Measurements from ENCODE around the gene AGAP1.

The AGAP1 gene

GRCh38 chr2:235575431-235575830 lies 81.6 kb downstream of the AGAP1 start:
- H3K4me1 ChIP-seq (ENCODE audit: control insufficient read depth, low read length), result no peaks in the 10 kb centered on the region
- no peak overlapping the region for H3K4me3 ChIP-seq (ENCODE audit: low read length)
- no peaks in the 10 kb centered on the region for H3F3A ChIP-seq (ENCODE audit: control insufficient read depth, insufficient read depth)
- no peaks in the 10 kb centered on the region for H3K27me3 ChIP-seq (ENCODE audit: control insufficient read depth, low read length)
- H3K4me2 ChIP-seq (ENCODE audit: low read length), result no peak overlapping the region
- H3K79me2 ChIP-seq (ENCODE audit: control insufficient read depth, low read length), result no peaks in the 10 kb centered on the region
- no peaks in the 10 kb centered on the region for H3K9me3 ChIP-seq (ENCODE audit: control insufficient read depth, insufficient read depth, low read length)
- H3K36me3 ChIP-seq (ENCODE audit: control insufficient read depth, low read length), result no peaks in the 10 kb centered on the region
- H4K20me1 ChIP-seq (ENCODE audit: control insufficient read depth, insufficient read depth, low read depth, low read length), result no peaks in the 10 kb centered on the region
- H3K9me2 ChIP-seq (replicated peaks; ENCODE audit: control insufficient read depth, low read length), result no peaks in the 10 kb centered on the region
- TF ChIP-seq CTCF (IDR thresholded peaks at IDR 0.05; ENCODE audit: low read depth, low read length, poor library complexity, severe bottlenecking), result no peak
- H3K27ac ChIP-seq (ENCODE audit: low read depth, low read length), result no peak overlapping the region

GRCh38 chr2:235575904-235576303 lies 82.1 kb downstream of the AGAP1 start:
- Histone ChIP-seq H3K27ac (ENCODE audit: low read depth, low read length) (no peak overlapping the region), H4K20me1 (ENCODE audit: control insufficient read depth, insufficient read depth, low read depth, low read length) (no peaks in the 10 kb centered on the region), H3K9me2 (replicated peaks; ENCODE audit: control insufficient read depth, low read length) (no peaks in the 10 kb centered on the region), H3K9me3 (ENCODE audit: control insufficient read depth, insufficient read depth, low read length) (no peaks in the 10 kb centered on the region), H3K36me3 (ENCODE audit: control insufficient read depth, low read length) (no peaks in the 10 kb centered on the region), H3K27me3 (ENCODE audit: control insufficient read depth, low read length) (no peaks in the 10 kb centered on the region), H3F3A (ENCODE audit: control insufficient read depth, insufficient read depth) (no peaks in the 10 kb centered on the region), H3K79me2 (ENCODE audit: control insufficient read depth, low read length) (no peaks in the 10 kb centered on the region), H3K4me1 (ENCODE audit: control insufficient read depth, low read length) (no peaks in the 10 kb centered on the region), H3K4me3 (ENCODE audit: low read length) (no peak overlapping the region), H3K4me2 (ENCODE audit: low read length) (no peak overlapping the region)
- TF ChIP-seq EZH2phosphoT487 (IDR thresholded peaks at IDR 0.05; ENCODE audit: borderline replicate concordance, low read length) (no peak), CTCF (IDR thresholded peaks at IDR 0.05; ENCODE audit: low read depth, low read length, poor library complexity, severe bottlenecking) (no peak)

GRCh38 chr2:235576337-235576910 lies 82.6 kb downstream of the AGAP1 start:
- no peak overlapping the region for H3K27ac ChIP-seq (ENCODE audit: low read depth, low read length)
- no peak overlapping the region for H3K4me3 ChIP-seq (ENCODE audit: low read length)
- no peaks in the 10 kb centered on the region for H3K9me2 ChIP-seq (replicated peaks; ENCODE audit: control insufficient read depth, low read length)
- no peaks in the 10 kb centered on the region for H3K79me2 ChIP-seq (ENCODE audit: control insufficient read depth, low read length)
- H3K4me2 ChIP-seq (ENCODE audit: low read length), result no peak overlapping the region
- no peak for TF ChIP-seq EZH2phosphoT487 (IDR thresholded peaks at IDR 0.05; ENCODE audit: borderline replicate concordance, low read length)
- no peak for TF ChIP-seq CTCF (IDR thresholded peaks at IDR 0.05; ENCODE audit: low read depth, low read length, poor library complexity, severe bottlenecking)
- H4K20me1 ChIP-seq (ENCODE audit: control insufficient read depth, insufficient read depth, low read depth, low read length), result no peaks in the 10 kb centered on the region
- H3F3A ChIP-seq (ENCODE audit: control insufficient read depth, insufficient read depth), result no peaks in the 10 kb centered on the region
- no peaks in the 10 kb centered on the region for H3K4me1 ChIP-seq (ENCODE audit: control insufficient read depth, low read length)
- H3K27me3 ChIP-seq (ENCODE audit: control insufficient read depth, low read length), result no peaks in the 10 kb centered on the region
- H3K36me3 ChIP-seq (ENCODE audit: control insufficient read depth, low read length), result no peaks in the 10 kb centered on the region
- no peaks in the 10 kb centered on the region for H3K9me3 ChIP-seq (ENCODE audit: control insufficient read depth, insufficient read depth, low read length)

Measured in DOHH2 (cell line).